Activated naive CD4-positive, alpha-beta T cell treated with anti-CD3 and anti-CD28 coated beads, Interleukin-2, amount 50 U/mL, for 72 hours (primary cell): Measurements from ENCODE around the gene CDCA3. TPM values are rescaled to one million over a fixed set of nuclear protein-coding genes. Genes with fewer than 3 reads are reported as not detected.
"Not testable (repeated sequence)": the region's sequence is repeated elsewhere in the genome, so short reads cannot be mapped to it uniquely, and the experiment has no call there.

Experiments
- ATAC-seq, 2 donors: fragments of 150-1000 bp; cut with Tn5 transposase; 2 replicates each; pipeline ENCODE4 v1.10.0; 2021; ENCODE audit warnings: mild to moderate bottlenecking in 2 of 2, moderate library complexity in 2 of 2
- DNase-seq, 2 donors: peaks; one replicate each; pipeline ENCODE4 v3.0.0; 2021 to 2022; ENCODE audit warnings: low spot score in 2 of 2
- H3K27ac Mint-ChIP-seq, 2 donors: one replicate each; pipeline ENCODE4 v1.8.0; 2022; ENCODE audit warnings: mild to moderate bottlenecking in 2 of 2, mixed read lengths in 2 of 2
- H3K36me3 Mint-ChIP-seq, 2 donors: one replicate each; pipeline ENCODE4 v1.8.0; 2022; ENCODE audit warnings: mixed read lengths in 2 of 2
- H3K9me3 Mint-ChIP-seq, 2 donors: one replicate each; pipeline ENCODE4 v1.8.0; 2022; ENCODE audit warnings: mixed read lengths in 2 of 2
- total RNA-seq, 2 donors: library from RNA; stranded (reverse); gene quantifications; one replicate each; pipeline ENCODE4 v1.2.3, GENCODE V29; 2022

Gene CDCA3
- total RNA-seq, 2 donors from 2014 or later = 110 to 147 TPM

- not testable (repeated sequence) for H3K9me3 Mint-ChIP-seq, ATAC-seq, DNase-seq, H3K27ac Mint-ChIP-seq
- peaks cover 43% of the 10 kb centered on the region in 2 donors for H3K36me3 Mint-ChIP-seq
Measured at GRCh38 chr12:6865307-6865706, 14.2 kb upstream of the CDCA3 start.

DNA sequence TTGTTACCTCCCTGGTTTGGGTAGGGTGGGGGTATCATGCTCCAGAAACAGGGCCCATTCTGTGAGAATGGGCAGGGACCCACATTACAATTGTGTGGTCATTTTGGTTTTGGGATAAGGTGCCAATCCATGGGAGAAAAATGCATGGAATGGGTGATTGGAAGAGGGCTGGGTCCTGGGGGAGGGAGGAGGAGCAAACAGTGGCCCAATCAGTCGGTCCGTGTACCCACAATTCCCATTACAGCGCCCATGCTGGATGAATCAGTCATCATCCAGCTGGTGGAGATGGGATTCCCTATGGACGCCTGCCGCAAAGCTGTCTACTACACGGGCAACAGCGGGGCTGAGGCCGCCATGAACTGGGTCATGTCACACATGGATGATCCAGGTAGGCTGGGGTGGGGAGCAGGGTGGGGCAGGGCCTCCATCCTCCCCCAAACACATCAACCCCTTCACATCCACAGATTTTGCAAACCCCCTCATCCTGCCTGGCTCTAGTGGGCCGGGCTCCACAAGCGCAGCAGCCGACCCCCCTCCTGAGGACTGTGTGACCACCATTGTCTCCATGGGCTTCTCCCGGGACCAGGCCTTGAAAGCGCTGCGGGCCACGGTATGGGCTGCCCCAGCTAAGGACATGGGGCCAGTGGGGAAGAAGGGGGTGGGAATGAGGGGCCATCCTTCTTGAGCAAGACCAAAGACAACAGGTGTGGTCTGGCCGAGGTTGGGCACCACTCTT, 12.7 kb upstream of the CDCA3 start:
- no peak for DNase-seq
- H3K9me3 Mint-ChIP-seq = no peaks in the 10 kb centered on the region
- H3K36me3 Mint-ChIP-seq = peaks cover 27 to 30% of the 10 kb centered on the region in 2 donors
- no peak for ATAC-seq
- peak overlapping the region in 1 of 2 donors; percentile 82 for H3K27ac Mint-ChIP-seq

- ATAC-seq (no peak), DNase-seq (peak in 1 of 2 donors; percentile 51)
- peaks cover 20 to 25% of the 10 kb centered on the region in 2 donors for H3K36me3 Mint-ChIP-seq
- no peaks in the 10 kb centered on the region for H3K9me3 Mint-ChIP-seq
- H3K27ac Mint-ChIP-seq = peak overlapping the region in 1 of 2 donors; percentile 82
Measured at GRCh38 chr12:6863033-6863432, 11.9 kb upstream of the CDCA3 start.

GRCh38 chr12:6861391-6861790, 10.3 kb upstream of the CDCA3 start:
- DNase-seq (peak in 1 of 2 donors; percentile 53), ATAC-seq (no peak)
- H3K27ac Mint-ChIP-seq = peak overlapping the region in 1 of 2 donors; percentile 75
- peaks cover 22 to 33% of the 10 kb centered on the region in 2 donors for H3K36me3 Mint-ChIP-seq
- no peaks in the 10 kb centered on the region for H3K9me3 Mint-ChIP-seq

GRCh38 chr12:6860942-6861341, 9.9 kb upstream of the CDCA3 start:
- Mint-ChIP-seq H3K36me3 (peaks cover 22 to 33% of the 10 kb centered on the region in 2 donors), H3K27ac (peak overlapping the region in 1 of 2 donors; percentile 75), H3K9me3 (no peaks in the 10 kb centered on the region)
- no peak for DNase-seq
- no peak for ATAC-seq

- Mint-ChIP-seq H3K36me3 (peaks cover 22 to 35% of the 10 kb centered on the region in 2 donors), H3K27ac (peak overlapping the region in 1 of 2 donors; percentile 72), H3K9me3 (no peaks in the 10 kb centered on the region)
- no peak for DNase-seq
- ATAC-seq = no peak
Measured at GRCh38 chr12:6860116-6860515, 9.0 kb upstream of the CDCA3 start.

DNA sequence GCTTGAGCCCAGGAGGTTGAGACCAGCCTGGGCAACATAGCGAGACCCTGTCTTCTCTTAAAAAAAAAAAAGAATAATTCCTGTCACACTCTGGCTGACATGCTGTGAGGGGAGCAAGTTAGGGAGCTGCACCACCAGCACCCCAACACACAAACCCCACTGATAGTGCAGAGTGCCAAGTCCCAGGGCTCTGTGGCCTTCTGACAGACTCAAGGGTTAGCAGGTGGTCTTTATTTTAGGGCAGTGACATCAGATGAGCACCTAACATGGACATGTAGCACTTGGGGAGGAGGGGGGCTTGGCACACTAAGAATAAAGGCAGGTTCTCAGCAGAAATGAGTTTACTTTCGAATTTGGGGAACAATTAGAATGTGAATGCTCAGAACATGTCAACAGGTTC, 7.7 kb upstream of the CDCA3 start:
- peaks cover 23 to 33% of the 10 kb centered on the region in 2 donors for H3K36me3 Mint-ChIP-seq
- no peaks in the 10 kb centered on the region for H3K9me3 Mint-ChIP-seq
- H3K27ac Mint-ChIP-seq = no peak overlapping the region
- ATAC-seq (no peak), DNase-seq (no peak)

DNA sequence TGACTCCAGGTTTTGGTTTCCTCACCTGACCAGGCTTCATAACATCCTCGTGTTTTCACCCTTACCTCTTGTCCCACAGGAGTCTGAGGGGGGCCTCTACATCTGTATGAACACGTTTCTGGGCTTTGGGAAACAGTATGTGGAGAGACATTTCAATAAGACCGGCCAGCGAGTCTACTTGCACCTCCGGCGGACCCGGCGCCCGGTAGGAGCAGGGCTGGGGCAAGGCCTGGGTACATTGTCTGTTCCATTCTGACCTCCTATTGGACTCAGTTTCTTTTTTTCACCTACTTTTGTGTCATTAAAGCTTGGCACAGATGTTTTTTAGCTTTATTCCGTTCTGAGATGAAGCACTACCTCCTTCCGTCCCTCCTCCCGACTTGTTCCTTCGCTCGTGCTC, 4.2 kb upstream of the CDCA3 start:
- DNase-seq = no peak
- Mint-ChIP-seq H3K9me3 (no peaks in the 10 kb centered on the region), H3K36me3 (peaks cover 23 to 39% of the 10 kb centered on the region in 2 donors), H3K27ac (peak overlapping the region; percentile 31 to 65)
- ATAC-seq = no peak

- ATAC-seq (no peak), DNase-seq (no peak)
- H3K27ac Mint-ChIP-seq = peak overlapping the region; percentile 96 to 97
- no peaks in the 10 kb centered on the region for H3K9me3 Mint-ChIP-seq
- H3K36me3 Mint-ChIP-seq = peaks cover 35 to 49% of the 10 kb centered on the region in 2 donors
Measured at GRCh38 chr12:6854036-6854435, 3.0 kb upstream of the CDCA3 start.

DNA sequence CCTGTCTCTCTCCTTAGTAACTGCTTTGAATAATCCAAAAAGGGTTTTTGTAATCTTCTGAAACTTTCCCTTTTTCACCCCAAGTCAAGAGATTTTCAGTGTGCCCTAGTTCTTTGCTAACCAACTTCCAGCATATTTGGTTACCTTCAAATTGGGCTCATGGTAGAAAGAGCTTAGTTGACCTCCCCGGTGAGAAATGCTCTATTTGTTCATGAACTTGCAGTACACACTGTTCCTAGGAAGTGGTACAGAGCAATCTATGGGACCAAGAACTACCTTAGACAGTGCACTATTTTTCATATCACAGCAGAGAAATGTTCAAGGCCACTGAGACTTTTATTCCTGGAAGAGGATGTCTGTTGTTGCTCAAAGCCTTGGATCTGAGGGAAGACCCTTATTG, 2.5 kb upstream of the CDCA3 start:
- DNase-seq (no peak), ATAC-seq (no peak)
- H3K9me3 Mint-ChIP-seq = no peaks in the 10 kb centered on the region
- H3K36me3 Mint-ChIP-seq = peaks cover 37 to 49% of the 10 kb centered on the region in 2 donors
- H3K27ac Mint-ChIP-seq = peak overlapping the region; percentile 96 to 97

DNA sequence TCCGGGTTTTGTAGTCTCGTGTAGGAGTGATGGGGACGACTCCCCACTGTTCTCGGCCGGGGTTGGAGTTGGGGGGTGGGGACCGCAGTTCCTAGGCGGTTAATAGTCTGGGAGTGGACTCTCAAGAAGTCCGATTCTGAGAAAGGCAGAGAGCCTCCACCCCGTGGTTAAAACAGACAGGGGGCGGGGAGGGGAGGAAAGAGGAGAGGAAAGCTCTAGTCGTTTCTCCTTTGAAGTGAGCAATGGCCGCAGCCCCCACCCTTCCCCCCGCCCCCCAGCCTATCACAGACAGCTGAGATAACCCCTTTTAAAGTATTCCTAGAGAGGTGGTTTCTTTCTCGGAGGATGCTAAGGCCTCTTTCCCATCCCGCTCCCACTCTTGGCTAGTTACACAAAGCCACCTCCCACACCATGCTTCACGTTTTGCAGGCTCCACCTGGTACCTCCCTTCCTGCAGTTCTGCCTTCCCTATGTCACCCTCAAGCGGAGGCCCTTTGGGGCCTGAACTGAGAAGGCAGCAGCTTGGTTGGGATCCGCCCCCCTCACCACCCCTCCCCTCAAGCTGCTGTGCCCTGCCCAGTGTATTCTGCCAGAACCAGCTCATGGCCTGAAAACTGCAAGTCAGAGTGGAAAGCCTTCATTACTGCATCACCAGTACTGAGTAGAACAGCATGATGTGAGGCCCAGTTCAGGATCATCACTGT, 1.7 kb upstream of the CDCA3 start:
- peak in 1 of 2 donors; percentile 66 for DNase-seq
- no peaks in the 10 kb centered on the region for H3K9me3 Mint-ChIP-seq
- H3K27ac Mint-ChIP-seq = peak overlapping the region; percentile 96 to 97
- ATAC-seq = peak in 1 of 2 donors; percentile 30
- H3K36me3 Mint-ChIP-seq = peaks cover 35 to 44% of the 10 kb centered on the region in 2 donors

DNA sequence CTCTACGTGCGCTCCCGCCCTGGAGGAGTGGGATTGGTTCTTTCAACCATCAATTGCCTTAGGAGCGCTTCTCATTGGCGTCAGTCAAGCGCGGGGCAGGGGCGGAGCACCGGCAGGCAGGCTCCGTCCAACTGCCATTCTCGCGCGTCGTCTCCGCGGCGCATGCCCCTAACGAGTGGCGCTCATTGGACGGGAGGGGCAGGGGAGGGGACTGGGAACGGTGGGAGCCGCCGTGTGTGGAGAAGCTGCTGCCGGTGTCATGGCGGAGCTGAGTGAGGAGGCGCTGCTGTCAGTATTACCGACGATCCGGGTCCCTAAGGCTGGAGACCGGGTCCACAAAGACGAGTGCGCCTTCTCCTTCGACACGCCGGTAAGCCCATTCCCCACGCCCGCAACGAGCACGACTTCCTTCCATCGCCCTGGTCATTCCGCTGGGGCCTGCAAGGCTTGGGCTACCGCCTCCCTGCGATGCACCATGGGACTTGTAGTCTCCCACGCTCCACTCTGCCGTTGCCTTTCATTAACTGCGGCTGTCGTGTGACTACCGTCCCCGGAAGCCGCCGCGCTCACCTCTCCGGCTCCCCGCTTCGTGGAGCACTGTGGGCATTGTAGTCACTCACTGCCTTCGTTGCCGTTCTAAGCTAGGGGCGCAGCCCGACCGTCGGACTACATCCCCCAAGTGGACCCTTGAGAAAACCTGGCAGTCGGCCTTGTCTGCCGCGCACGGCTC, 1.0 kb upstream of the CDCA3 start, which contains the start of gene USP5:
TSS of gene USP5 (plus strand) at position 230 of the 730 bp plus-strand sequence. CDS start at position 260, 30 bp downstream.
- Mint-ChIP-seq H3K9me3 (no peaks in the 10 kb centered on the region), H3K27ac (peak within 1 kb of the TSS; percentile 97 to 98), H3K36me3 (peaks cover 35 to 37% of the 10 kb centered on the region in 2 donors)
- DNase-seq (peak; percentile 95 to 98), ATAC-seq (peak; percentile 82)

GRCh38 chr12:6850796-6851152, 312 bp downstream of the CDCA3 start:
- peak overlapping the region; percentile 97 to 98 for H3K27ac Mint-ChIP-seq
- ATAC-seq (no peak), DNase-seq (no peak)
- no peaks in the 10 kb centered on the region for H3K9me3 Mint-ChIP-seq
- peaks cover 35% of the 10 kb centered on the region in 2 donors for H3K36me3 Mint-ChIP-seq

DNA sequence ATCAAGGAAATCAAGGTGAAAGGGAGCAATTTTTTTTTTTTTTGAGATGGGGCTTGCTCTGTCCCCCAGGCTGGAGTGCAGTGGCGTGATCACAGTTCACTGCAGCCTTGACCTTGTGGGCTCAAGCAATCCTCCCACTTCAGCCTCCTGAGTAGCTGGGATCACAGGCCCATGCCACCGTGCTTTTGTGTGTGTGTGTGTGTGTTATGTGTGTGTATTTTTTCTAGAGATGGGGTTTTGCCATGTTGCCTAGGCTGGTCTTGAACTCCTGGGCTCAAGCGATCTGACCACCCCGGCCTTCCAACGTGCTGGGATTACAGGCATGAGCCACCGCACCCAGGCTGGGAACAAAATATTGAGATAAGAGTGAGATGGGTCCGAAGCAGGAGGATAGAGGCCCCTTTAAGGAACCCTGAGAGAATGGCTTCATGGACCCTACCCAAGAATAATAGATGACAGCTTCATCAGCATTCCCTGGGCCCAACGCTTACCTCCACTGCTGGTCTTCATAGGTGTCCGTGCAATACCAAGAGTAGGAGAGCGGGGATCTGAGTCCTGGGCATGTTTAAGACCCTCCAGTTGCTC, 1.0 kb downstream of the CDCA3 start:
- DNase-seq (no peak), ATAC-seq (no peak)
- H3K9me3 Mint-ChIP-seq = no peaks in the 10 kb centered on the region
- H3K27ac Mint-ChIP-seq = peak overlapping the region; percentile 72 to 97
- peaks cover 32 to 35% of the 10 kb centered on the region in 2 donors for H3K36me3 Mint-ChIP-seq

GRCh38 chr12:6849427-6849826, 1.7 kb downstream of the CDCA3 start:
- Mint-ChIP-seq H3K36me3 (peaks cover 32 to 35% of the 10 kb centered on the region in 2 donors), H3K27ac (peak overlapping the region; percentile 44 to 97), H3K9me3 (no peaks in the 10 kb centered on the region)
- no peak for DNase-seq
- ATAC-seq = no peak

GRCh38 chr12:6847676-6848075, 3.4 kb downstream of the CDCA3 start:
- Mint-ChIP-seq H3K36me3 (peaks cover 21 to 25% of the 10 kb centered on the region in 2 donors), H3K9me3 (no peaks in the 10 kb centered on the region), H3K27ac (peak overlapping the region in 1 of 2 donors; percentile 82)
- DNase-seq (no peak), ATAC-seq (no peak)
